Measurements from ENCODE around the gene GALT.

GALT gene

GRCh38 chr9:34686231-34686630 lies 39.8 kb downstream of the GALT start:
- DNase-seq: no peak

DNA sequence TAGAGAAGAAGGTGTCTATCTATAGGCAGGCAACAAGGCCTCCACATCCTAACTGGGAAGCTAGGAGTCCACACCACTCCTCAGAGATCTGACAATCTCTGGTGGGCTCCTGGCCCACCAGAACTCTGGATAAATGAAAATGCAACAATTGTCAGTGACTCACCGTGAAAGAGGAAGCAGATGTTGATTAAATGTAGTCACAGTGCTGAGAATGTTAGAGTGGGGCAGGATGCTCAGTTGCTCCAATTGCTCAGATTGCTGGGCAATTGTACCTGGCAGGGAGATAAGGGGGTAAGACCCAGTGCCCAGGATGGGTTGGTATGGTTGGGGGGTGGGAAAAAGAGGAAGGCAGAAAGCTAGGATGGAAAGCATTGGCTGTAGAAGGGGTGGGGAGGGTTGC lies 40.3 kb downstream of the GALT start:
- no peak for DNase-seq

DNA sequence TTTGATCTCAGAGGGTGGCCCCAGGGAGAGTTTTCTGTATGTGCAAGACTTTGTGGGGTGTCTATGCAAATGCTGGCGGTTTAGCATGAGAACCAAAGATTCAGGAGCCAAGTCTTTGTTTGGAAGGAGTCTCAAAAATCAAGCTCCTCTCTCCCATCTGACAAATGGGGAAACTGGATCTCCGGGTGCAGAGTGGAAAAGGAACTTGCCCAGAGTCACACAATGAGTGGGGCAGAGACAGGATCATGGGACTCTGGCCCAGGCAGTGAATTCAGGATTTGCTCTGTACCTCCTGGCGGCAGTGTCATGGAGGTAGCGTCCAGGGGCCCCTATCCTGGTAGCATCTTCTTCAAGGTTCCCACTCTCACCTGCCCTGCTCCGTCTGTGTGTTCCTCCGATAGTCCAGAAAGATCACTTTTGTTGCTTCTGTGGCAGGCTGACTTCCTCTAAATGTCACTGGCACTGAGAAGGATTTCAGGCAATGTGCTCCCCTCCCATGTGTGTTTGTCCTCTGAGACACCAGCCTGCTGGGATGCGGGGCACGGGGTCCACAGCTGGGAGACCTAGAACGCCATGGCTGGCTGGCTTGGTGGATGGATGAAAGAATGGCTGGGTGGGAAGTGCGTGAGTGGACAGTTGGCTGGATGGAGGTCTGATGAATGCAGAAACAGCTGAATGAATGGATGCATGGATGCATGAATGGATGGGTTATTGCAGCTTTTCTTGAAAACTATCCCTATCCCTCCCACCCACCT lies 41.0 kb downstream of the GALT start:
- DNase-seq: no peak

- no peak for DNase-seq
These were observed 42.0 kb downstream of the GALT start for GRCh38 chr9:34688329-34689115.

DNA sequence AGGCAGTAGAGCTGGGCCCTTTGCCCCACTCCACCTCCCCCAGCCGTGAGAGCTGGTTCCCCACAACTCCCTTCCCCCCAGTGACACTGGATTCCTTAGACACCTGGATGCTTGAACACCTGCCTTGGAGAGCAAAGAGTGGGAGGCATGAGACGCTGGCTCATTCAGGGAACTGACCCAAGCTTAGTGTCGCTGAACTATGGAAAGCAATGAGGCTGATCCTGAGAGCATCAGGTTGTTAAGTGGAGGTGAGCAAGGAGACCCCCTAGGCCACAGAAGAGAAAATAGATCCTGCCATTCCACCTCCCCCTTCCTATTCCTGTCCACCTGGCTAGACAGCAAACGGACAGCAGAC lies 42.6 kb downstream of the GALT start:
- DNase-seq: no peak

DNA sequence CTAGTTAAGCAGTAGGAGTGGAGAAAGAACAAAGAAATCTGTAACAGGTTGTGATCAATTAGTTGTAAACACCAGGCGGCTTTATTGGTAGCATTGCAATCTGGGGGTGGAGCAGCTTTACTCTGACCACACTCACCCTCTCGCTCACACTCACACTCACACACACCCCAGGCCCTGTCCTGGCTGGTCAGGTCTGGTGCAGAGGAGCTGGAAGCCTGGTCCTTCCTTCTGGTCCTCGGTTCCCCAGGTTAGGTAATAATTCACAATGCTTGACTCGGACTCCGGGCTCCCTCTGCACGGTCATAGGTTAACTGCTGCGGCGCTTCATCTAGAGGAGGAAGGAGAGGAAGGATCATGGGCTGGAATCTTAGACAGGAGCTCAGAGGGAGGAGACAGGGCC lies 43.0 kb downstream of the GALT start:
- DNase-seq: no peak

DNA sequence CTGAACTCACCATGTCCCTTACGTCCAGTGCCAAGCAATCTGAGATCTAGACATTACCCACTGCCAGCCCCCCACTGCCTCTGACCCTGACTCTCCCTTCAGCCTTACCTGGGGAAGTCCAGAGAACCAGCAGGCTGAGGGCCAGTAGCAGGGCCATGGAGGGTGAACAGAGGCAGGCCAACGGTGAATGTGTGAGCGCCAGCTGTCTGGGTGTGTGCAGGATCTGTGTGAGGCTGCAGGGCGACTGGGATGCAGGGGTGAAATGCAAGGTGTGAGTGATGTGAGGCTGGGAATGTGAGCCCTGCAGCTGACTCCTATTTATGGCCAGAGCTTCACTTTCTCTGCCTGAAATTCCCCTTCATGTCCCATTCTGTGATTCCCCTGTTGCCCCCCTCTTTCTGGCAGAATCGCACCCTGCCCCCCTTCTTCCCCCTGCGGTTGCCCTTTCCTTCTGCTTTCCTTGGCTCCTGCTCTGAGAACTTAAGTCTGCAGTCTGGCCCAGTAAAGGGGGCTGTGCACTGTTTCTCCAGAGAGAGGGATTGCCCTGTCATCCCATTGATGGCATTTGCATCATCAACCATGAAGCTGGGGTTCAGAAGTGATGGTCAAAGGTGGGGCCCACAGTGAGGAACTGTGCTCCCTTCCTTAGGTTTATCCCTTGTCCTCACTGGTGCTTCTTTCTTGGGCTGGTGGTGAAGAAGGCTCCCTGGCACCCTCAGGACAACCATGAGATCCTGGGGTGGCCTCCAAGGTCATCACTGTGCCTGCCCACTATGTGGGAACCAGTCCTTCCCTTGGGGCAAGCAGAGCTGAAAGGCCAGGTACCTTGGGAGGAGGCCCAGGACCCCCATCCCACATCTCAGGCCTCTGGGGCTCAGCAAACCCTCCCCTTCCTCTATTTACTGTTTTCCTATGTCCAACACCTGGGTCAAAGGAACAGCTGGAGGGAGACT lies 44.8 kb downstream of the GALT start, which contains the start of gene CCL19:
CCL19 (minus strand) TSS at position 294 of the 953 bp plus-strand sequence; CDS start at position 157, 137 bp downstream.
- DNase-seq: no peak

DNA sequence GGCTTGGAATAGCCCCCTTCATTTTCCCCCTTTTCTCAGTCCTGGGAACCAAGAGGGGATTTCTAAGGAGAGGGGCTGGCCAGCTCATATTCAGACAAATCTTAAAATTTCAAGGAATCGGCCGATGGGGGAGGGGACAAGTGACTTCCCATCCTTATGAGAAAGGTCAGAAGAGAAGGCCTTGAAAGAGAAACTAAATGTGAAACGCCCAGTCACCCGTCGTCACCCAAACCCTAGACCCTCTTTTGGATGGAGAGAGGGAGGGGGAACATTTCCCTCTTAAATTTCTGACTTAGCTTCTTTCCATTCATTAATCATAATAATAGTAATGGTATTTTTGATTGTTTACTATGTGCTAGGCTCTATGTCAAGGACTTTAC lies 45.5 kb downstream of the GALT start:
- DNase-seq: no peak

DNA sequence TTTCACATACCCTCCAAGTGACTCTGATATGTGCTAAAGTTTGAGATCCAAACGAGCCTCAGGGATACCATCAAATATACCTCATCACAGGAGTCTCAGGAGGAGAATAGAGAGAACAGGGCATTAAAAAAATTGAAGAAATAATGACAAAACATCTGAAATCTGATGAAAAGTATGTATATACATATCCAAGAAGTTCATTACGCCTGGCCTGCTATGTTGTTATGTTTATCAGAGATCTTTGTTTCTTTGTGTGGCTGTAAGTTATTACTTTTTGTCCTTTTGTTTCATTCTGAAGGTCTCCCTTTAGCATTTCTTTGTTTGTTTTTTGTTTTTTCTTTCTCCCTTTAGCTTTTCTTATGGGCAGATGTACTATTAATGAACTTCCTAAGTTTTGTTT lies 47.1 kb downstream of the GALT start:
- DNase-seq: no peak

GRCh38 chr9:34694811-34695210 lies 48.3 kb downstream of the GALT start:
- no peak for DNase-seq
